ENCODE results near the gene RAD51AP2.

RAD51AP2 gene

DNA sequence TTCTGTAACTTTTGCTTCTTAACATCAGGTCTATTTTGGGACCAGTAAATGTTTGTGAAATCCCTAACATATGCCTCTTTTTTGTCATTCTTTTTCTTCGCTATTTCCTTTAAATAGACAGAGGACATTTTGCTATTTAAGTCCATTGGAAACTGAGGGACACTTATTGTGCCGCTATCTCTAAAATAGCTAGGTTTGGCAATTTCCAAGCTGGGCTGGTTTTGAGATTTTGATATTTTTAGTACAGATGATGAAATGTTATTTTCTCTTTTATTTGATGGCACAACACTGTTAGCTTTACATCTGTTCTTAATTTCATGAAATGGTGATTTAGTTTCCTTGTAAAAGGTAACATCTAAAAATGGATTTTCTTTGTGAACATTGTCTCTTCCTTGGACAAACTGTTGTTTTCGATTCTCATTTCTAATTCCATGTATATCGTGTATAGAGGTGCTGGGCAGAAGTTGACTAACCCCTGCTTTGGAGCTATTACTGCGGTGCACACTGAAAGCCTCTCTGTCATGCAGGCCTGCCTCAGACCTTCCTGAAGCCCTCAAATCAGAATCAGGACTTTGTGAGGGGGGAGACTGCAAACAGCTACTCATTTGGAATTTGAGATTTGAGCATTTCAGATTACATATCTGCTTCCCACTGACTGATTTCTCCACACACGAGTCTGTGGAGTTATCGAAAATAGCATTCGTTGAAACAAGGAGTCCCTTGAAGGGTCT lies 594 bp downstream of the RAD51AP2 start:
- TF ChIP-seq EZH2 (IDR thresholded peaks at IDR 0.05; ENCODE audit: borderline replicate concordance, low read length), result no peak
- TF ChIP-seq, protein P1, sequence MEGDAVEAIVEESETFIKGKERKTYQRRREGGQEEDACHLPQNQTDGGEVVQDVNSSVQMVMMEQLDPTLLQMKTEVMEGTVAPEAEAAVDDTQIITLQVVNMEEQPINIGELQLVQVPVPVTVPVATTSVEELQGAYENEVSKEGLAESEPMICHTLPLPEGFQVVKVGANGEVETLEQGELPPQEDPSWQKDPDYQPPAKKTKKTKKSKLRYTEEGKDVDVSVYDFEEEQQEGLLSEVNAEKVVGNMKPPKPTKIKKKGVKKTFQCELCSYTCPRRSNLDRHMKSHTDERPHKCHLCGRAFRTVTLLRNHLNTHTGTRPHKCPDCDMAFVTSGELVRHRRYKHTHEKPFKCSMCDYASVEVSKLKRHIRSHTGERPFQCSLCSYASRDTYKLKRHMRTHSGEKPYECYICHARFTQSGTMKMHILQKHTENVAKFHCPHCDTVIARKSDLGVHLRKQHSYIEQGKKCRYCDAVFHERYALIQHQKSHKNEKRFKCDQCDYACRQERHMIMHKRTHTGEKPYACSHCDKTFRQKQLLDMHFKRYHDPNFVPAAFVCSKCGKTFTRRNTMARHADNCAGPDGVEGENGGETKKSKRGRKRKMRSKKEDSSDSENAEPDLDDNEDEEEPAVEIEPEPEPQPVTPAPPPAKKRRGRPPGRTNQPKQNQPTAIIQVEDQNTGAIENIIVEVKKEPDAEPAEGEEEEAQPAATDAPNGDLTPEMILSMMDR (IDR thresholded peaks at IDR 0.05; ENCODE audit: low read length), result no peak
- peak overlapping the region; percentile 64; the same call in 1 of the 2 replicates for H2AFZ ChIP-seq (ENCODE audit: low read length)

GRCh38 chr2:17515652-17516051 lies 2.6 kb downstream of the RAD51AP2 start:
- Histone ChIP-seq H3K27ac (ENCODE audit: low read depth, low read length, poor library complexity, severe bottlenecking) (peak overlapping the region; percentile 81), H3F3A (ENCODE audit: insufficient read depth, low read length) (no peaks in the 10 kb centered on the region), H3K9me3 (ENCODE audit: low read length) (no peaks in the 10 kb centered on the region), H3K36me3 (ENCODE audit: insufficient read depth, low read length) (no peaks in the 10 kb centered on the region), H3K4me2 (ENCODE audit: low read length) (no peak overlapping the region), H2AFZ (ENCODE audit: low read length) (no peak overlapping the region), H3K4me1 (ENCODE audit: insufficient read depth, low read length, severe bottlenecking) (peaks cover 46% of the 10 kb centered on the region), H3K9me2 (ENCODE audit: low read depth, low read length) (no peaks in the 10 kb centered on the region), H3K79me2 (ENCODE audit: insufficient read depth, low read length) (no peaks in the 10 kb centered on the region), H3K4me3 (ENCODE audit: low read depth, low read length, poor library complexity, severe bottlenecking) (no peak overlapping the region), H3K9ac (ENCODE audit: low read length) (no peak overlapping the region), H4K20me1 (ENCODE audit: insufficient read depth, low read length) (no peaks in the 10 kb centered on the region), H3K27me3 (ENCODE audit: insufficient read depth, low read length) (no peaks in the 10 kb centered on the region)
- TF ChIP-seq EZH2 (IDR thresholded peaks at IDR 0.05; ENCODE audit: borderline replicate concordance, low read length), result no peak
- TF ChIP-seq, protein P1 (IDR thresholded peaks at IDR 0.05; ENCODE audit: low read length), result no peak

More for the DNA sequence above, 594 bp downstream of the RAD51AP2 start:
- Histone ChIP-seq H3K4me2 (ENCODE audit: low read length) (peak overlapping the region; percentile 98), H3K9me2 (ENCODE audit: low read depth, low read length) (no peaks in the 10 kb centered on the region), H3K9me3 (ENCODE audit: low read length) (no peaks in the 10 kb centered on the region), H4K20me1 (ENCODE audit: insufficient read depth, low read length) (no peaks in the 10 kb centered on the region), H3K27me3 (ENCODE audit: insufficient read depth, low read length) (no peaks in the 10 kb centered on the region), H3K27ac (ENCODE audit: low read depth, low read length, poor library complexity, severe bottlenecking) (peak overlapping the region; percentile 81), H3K4me3 (ENCODE audit: low read depth, low read length, poor library complexity, severe bottlenecking) (peak overlapping the region; percentile 64), H3K79me2 (ENCODE audit: insufficient read depth, low read length) (no peaks in the 10 kb centered on the region), H3K4me1 (ENCODE audit: insufficient read depth, low read length, severe bottlenecking) (peaks cover 46% of the 10 kb centered on the region), H3F3A (ENCODE audit: insufficient read depth, low read length) (no peaks in the 10 kb centered on the region), H3K9ac (ENCODE audit: low read length) (peak overlapping the region; percentile 78), H3K36me3 (ENCODE audit: insufficient read depth, low read length) (no peaks in the 10 kb centered on the region)

GRCh38 chr2:17506736-17507616 lies 11.3 kb downstream of the RAD51AP2 start:
- Histone ChIP-seq H3K4me1 (ENCODE audit: insufficient read depth, low read length, severe bottlenecking) (no peaks in the 10 kb centered on the region), H3K36me3 (ENCODE audit: insufficient read depth, low read length) (no peaks in the 10 kb centered on the region), H3K9ac (ENCODE audit: low read length) (no peak overlapping the region), H3K4me3 (ENCODE audit: low read depth, low read length, poor library complexity, severe bottlenecking) (no peak overlapping the region), H3K9me2 (ENCODE audit: low read depth, low read length) (no peaks in the 10 kb centered on the region), H3K27me3 (ENCODE audit: insufficient read depth, low read length) (no peaks in the 10 kb centered on the region), H2AFZ (ENCODE audit: low read length) (no peak overlapping the region), H4K20me1 (ENCODE audit: insufficient read depth, low read length) (no peaks in the 10 kb centered on the region), H3K27ac (ENCODE audit: low read depth, low read length, poor library complexity, severe bottlenecking) (no peak overlapping the region), H3F3A (ENCODE audit: insufficient read depth, low read length) (no peaks in the 10 kb centered on the region), H3K79me2 (ENCODE audit: insufficient read depth, low read length) (no peaks in the 10 kb centered on the region), H3K4me2 (ENCODE audit: low read length) (no peak overlapping the region), H3K9me3 (ENCODE audit: low read length) (no peaks in the 10 kb centered on the region)
- TF ChIP-seq EZH2 (IDR thresholded peaks at IDR 0.05; ENCODE audit: borderline replicate concordance, low read length), result no peak
- TF ChIP-seq, protein P1 (IDR thresholded peaks at IDR 0.05; ENCODE audit: low read length), result no peak
